ENCODE data around the gene ZNF141.

DNA sequence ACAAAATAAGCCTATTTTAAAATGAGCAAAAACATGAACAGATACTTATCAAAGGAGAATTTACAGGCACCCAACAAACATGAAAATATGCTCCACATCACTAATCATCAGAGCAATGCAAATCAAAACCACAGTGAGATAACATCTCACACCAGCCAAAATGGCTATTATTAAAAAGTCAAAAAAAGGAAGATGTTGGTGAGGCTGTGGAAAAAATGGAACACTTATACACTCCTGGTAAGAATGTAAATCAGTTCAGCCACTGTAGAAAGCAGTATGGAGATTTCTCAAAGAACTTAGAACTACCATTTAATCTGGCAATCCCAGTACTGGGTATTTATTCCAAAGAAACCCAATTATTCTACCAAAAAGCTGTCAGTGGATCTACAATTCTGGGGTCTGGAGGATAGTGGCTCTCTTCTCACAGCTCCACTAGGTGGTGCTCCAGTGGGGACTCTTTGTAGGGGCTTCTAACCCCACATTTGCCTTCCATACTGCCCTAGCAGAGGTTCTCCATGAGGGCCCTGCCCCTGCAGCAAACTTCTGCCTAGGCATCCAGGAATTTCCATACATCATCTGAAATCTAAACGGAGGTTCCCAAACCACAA, 23.2 kb upstream of the ZNF141 start:
- TF ChIP-seq CTCF (conservative IDR thresholded peaks at IDR 0.05) (no peak), EZH2 (IDR thresholded peaks at IDR 0.05; ENCODE audit: low read depth) (no peak)
